T-helper 1 cell treated with Interleukin-12 subunit alpha and Interleukin-12 subunit beta and Interleukin-4 antibody, amounts not matched to agents 30 μg/mL and 1 μg/mL, for 36 hours (primary cell): Measurements from ENCODE around the gene PSPC1.
A peak's percentile ranks its signal among the peaks of the same experiment; 100 is the strongest.
"Not testable (repeated sequence)": the region's sequence is repeated elsewhere in the genome, so short reads cannot be mapped to it uniquely, and the experiment has no call there.

ENCODE experiments used
- H3K27ac Mint-ChIP-seq: one replicate; pipeline ENCODE4 v1.8.0; 2021; ENCODE audit warnings: mild to moderate bottlenecking, mixed read lengths
- H3K27me3 Mint-ChIP-seq: one replicate; pipeline ENCODE4 v1.8.0; 2021; ENCODE audit warnings: low read depth, mixed read lengths
- H3K36me3 Mint-ChIP-seq: one replicate; pipeline ENCODE4 v1.8.0; 2021; ENCODE audit warnings: low read depth, mixed read lengths
- H3K4me1 Mint-ChIP-seq: one replicate; pipeline ENCODE4 v1.8.0; 2021; ENCODE audit warnings: low read depth, mixed read lengths
- H3K4me3 Mint-ChIP-seq: one replicate; pipeline ENCODE4 v1.8.0; 2021; ENCODE audit warnings: mild to moderate bottlenecking, moderate library complexity, mixed read lengths
- H3K9me3 Mint-ChIP-seq: one replicate; pipeline ENCODE4 v1.8.0; 2021; ENCODE audit warnings: mixed read lengths

Gene PSPC1

GRCh38 chr13:19709782-19710181, 73.0 kb downstream of the PSPC1 start:
- H3K4me1 Mint-ChIP-seq, result peaks cover 17% of the 10 kb centered on the region
- H3K9me3 Mint-ChIP-seq, H3K27me3 Mint-ChIP-seq, H3K27ac Mint-ChIP-seq, H3K4me3 Mint-ChIP-seq, H3K36me3 Mint-ChIP-seq: not testable (repeated sequence)

DNA sequence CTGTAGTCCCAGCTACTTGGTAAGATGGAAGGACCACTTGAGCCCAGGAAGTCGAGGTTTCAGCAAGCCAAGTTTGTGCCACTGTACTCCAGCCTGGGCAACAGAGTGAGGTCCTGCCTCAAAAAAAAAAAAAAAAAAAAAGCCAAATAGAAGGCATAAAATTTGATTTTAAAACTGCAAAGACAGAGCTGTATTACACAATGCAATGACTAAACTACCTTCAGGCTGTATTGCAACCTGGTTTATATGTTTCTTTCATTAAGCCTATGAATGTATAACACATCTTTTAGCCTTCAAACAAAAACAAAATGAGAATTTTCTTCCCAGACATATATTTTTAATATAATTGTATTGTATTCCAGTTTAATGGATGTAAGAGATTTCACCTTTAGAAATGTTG, 73.7 kb downstream of the PSPC1 start:
- peaks cover 10% of the 10 kb centered on the region for H3K4me1 Mint-ChIP-seq
- not testable (repeated sequence) for H3K27me3 Mint-ChIP-seq, H3K27ac Mint-ChIP-seq, H3K4me3 Mint-ChIP-seq, H3K36me3 Mint-ChIP-seq, H3K9me3 Mint-ChIP-seq

DNA sequence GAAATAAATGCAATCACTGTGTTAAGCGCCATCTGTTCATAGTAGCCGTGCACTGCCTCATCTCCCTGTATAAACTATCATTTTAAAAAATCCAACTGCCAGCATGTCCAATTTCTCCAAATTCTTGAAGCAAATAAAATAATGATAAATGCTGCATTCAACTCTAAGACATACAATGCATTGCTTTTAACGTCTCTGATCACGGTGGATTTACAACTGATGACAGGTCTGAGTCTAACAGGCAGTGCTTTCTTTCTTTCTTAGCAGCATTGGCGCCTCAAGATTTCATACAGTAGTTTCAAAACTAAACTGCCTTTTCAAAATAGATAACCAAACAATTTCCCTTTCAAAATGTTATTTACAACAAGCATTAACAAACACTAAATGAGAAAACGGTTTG, 78.5 kb downstream of the PSPC1 start:
- H3K4me3 Mint-ChIP-seq, result not testable (repeated sequence)
- peaks cover 14% of the 10 kb centered on the region for H3K36me3 Mint-ChIP-seq

GRCh38 chr13:19701619-19702018, 81.1 kb downstream of the PSPC1 start:
- H3K4me3 Mint-ChIP-seq, H3K4me1 Mint-ChIP-seq, H3K36me3 Mint-ChIP-seq, H3K27ac Mint-ChIP-seq, H3K27me3 Mint-ChIP-seq, H3K9me3 Mint-ChIP-seq: not testable (repeated sequence)

More for the DNA sequence above, 78.5 kb downstream of the PSPC1 start:
- not testable (repeated sequence) for H3K4me1 Mint-ChIP-seq, H3K9me3 Mint-ChIP-seq, H3K27ac Mint-ChIP-seq, H3K27me3 Mint-ChIP-seq

DNA sequence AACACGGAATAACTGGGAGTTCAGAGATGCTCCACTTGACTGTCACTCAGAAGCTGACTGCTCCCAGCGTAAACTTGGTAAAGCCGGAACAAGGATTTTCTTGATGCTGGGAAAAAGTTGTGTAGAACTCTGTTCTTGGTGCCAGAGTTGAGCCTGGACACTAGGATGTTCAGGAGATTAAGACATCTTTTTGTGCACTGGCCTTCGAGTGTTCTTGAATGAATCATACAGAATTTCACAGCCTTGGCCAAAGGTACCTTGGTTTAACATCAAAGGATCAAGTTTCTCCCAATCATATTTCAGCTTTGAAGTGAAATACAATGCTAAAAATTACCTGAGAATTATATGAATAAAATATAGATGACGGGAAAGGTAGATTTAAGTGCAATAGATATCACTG, 81.8 kb downstream of the PSPC1 start:
- H3K4me3 Mint-ChIP-seq, H3K9me3 Mint-ChIP-seq, H3K27ac Mint-ChIP-seq, H3K36me3 Mint-ChIP-seq, H3K27me3 Mint-ChIP-seq, H3K4me1 Mint-ChIP-seq: not testable (repeated sequence)

DNA sequence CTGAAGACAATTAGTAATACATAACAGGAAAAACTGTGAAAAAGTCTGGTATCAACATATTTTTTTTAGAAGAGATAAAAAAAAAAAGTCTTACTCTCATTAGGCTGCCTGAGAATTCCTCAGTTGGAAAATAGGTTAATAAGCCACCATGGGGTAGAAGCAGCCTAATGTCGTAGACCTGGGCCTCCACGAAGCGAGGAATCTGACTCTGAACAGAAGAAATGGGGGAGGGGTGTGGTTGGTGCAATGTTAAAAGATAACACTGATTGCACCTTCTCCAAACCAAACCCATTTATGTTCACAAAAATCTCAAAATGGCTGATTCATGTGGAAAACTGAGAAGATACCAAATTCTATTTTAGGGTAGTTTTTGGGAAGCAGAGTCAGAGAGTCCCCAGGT, 86.9 kb downstream of the PSPC1 start:
- no peaks in the 10 kb centered on the region for H3K27me3 Mint-ChIP-seq
- H3K36me3 Mint-ChIP-seq, result peaks cover 20% of the 10 kb centered on the region
- H3K27ac Mint-ChIP-seq, result no peak overlapping the region
- no peaks in the 10 kb centered on the region for H3K9me3 Mint-ChIP-seq
- no peak overlapping the region for H3K4me3 Mint-ChIP-seq
- H3K4me1 Mint-ChIP-seq, result peaks cover 7% of the 10 kb centered on the region

- H3K36me3 Mint-ChIP-seq, result peaks cover 22% of the 10 kb centered on the region
- H3K4me3 Mint-ChIP-seq, result no peak overlapping the region
- no peak overlapping the region for H3K27ac Mint-ChIP-seq
- H3K4me1 Mint-ChIP-seq, result peaks cover 8% of the 10 kb centered on the region
- no peaks in the 10 kb centered on the region for H3K27me3 Mint-ChIP-seq
- no peaks in the 10 kb centered on the region for H3K9me3 Mint-ChIP-seq
Observed at GRCh38 chr13:19695428-19695827, 87.3 kb downstream of the PSPC1 start.

GRCh38 chr13:19691447-19691846, 91.3 kb downstream of the PSPC1 start:
- H3K4me3 Mint-ChIP-seq, H3K27me3 Mint-ChIP-seq, H3K27ac Mint-ChIP-seq, H3K4me1 Mint-ChIP-seq, H3K9me3 Mint-ChIP-seq: not testable (repeated sequence)
- H3K36me3 Mint-ChIP-seq, result peaks cover 23% of the 10 kb centered on the region

DNA sequence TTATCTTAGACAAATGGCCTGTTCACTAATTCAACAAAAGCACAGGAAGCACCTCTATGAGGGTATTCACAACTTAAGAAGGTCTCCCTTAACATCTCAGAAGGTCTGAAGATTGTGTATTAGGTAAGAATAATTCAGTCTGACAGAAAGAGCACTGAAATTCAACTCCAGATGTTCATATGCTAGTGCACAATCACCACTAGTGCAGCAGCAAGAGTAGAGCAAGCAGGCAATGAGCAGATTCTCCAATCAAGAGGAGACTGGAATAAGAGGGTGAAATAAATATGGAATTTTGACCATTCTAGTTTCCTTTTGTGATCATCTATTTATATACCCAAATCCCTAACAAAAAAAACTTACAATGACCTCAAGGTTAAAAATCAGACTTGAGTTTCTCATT, 97.3 kb downstream of the PSPC1 start:
- Mint-ChIP-seq H3K27me3 (no peaks in the 10 kb centered on the region), H3K9me3 (no peaks in the 10 kb centered on the region), H3K27ac (no peak overlapping the region), H3K4me1 (peaks cover 13% of the 10 kb centered on the region), H3K4me3 (no peak overlapping the region), H3K36me3 (peaks cover 7% of the 10 kb centered on the region)

DNA sequence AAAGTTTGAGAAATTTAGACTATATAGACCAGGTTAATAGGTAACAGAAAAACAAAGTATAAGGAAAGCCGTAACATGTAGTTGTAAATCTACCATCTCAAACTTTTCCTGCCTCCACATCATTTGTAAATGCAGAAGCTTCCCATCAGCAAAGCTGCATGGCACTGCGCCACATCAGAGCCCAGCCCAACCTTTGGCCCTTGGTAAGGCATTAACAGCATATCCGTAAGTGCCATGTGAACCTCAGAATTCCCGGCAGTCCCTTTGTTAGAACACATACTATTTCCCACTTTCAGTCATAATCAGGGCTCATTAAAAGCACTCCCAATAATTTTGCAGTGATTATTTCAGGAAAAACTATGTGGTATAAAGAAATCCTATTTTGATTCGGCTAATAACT, 97.7 kb downstream of the PSPC1 start:
- H3K4me3 Mint-ChIP-seq, result no peak overlapping the region
- peaks cover 13% of the 10 kb centered on the region for H3K4me1 Mint-ChIP-seq
- no peak overlapping the region for H3K27ac Mint-ChIP-seq
- H3K36me3 Mint-ChIP-seq, result peaks cover 4% of the 10 kb centered on the region
- no peaks in the 10 kb centered on the region for H3K9me3 Mint-ChIP-seq
- H3K27me3 Mint-ChIP-seq, result no peaks in the 10 kb centered on the region

GRCh38 chr13:19681517-19681916, 101.2 kb downstream of the PSPC1 start:
- Mint-ChIP-seq H3K4me3 (no peak overlapping the region), H3K27ac (peak overlapping the region; percentile 35), H3K36me3 (peaks cover 8% of the 10 kb centered on the region)

DNA sequence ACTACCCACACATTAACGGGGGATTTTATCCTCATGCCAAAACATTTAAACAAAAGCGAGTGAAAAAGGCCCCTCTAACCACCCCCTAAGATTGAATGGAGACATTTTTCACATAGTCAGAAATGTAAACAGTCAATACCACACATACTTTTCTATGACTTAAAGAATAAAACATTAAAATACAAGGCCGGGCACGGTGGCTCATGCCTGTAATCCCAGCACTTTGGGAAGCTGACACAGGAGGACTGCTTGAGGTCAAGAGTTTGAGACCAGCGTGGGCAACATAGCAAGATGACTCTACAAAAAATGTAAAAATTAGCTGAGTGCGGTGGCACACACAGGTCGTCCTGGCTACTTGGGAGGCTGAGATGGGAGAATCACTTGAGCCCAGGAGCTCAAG, 102.0 kb downstream of the PSPC1 start:
- H3K4me3 Mint-ChIP-seq, result no peak overlapping the region
- H3K27ac Mint-ChIP-seq, result no peak overlapping the region
- H3K36me3 Mint-ChIP-seq, result peaks cover 12% of the 10 kb centered on the region
- H3K9me3 Mint-ChIP-seq, result no peaks in the 10 kb centered on the region
- H3K27me3 Mint-ChIP-seq, result no peaks in the 10 kb centered on the region
- peaks cover 17% of the 10 kb centered on the region for H3K4me1 Mint-ChIP-seq

More at GRCh38 chr13:19681517-19681916, 101.2 kb downstream of the PSPC1 start:
- H3K9me3 Mint-ChIP-seq, result no peaks in the 10 kb centered on the region
- no peaks in the 10 kb centered on the region for H3K27me3 Mint-ChIP-seq
- H3K4me1 Mint-ChIP-seq, result peaks cover 17% of the 10 kb centered on the region

DNA sequence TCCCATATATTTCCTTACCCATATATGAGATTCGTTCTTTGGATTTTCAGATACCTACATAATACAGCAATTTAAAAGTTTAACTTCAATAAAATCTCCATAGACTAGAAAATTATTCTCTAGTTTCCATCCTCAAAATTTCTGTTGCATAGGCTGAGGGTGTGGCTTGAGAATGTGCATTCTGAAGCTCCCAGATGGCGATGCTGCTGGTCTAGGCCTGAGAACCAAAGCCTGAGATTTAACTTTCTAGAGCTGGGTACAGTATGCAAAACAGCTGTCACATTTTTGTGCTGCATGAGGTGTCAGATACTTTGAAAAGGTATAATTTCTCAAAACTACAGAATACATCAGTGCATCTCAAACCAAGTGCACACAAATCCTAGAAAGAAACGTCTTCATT, 106.6 kb downstream of the PSPC1 start:
- Mint-ChIP-seq H3K9me3 (no peaks in the 10 kb centered on the region), H3K4me3 (no peak overlapping the region), H3K4me1 (peaks cover 5% of the 10 kb centered on the region), H3K27me3 (no peaks in the 10 kb centered on the region), H3K27ac (peak overlapping the region; percentile 62), H3K36me3 (peaks cover 30% of the 10 kb centered on the region)

GRCh38 chr13:19674898-19675297, 107.8 kb downstream of the PSPC1 start:
- Mint-ChIP-seq H3K36me3 (peaks cover 36% of the 10 kb centered on the region), H3K4me3 (no peak overlapping the region)

GRCh38 chr13:19673473-19674430, 109.0 kb downstream of the PSPC1 start:
- H3K9me3 Mint-ChIP-seq, result no peaks in the 10 kb centered on the region
- H3K27me3 Mint-ChIP-seq, result no peaks in the 10 kb centered on the region
- H3K36me3 Mint-ChIP-seq, result peaks cover 40% of the 10 kb centered on the region
- H3K27ac Mint-ChIP-seq, result no peak overlapping the region
- H3K4me3 Mint-ChIP-seq, result no peak overlapping the region
- peaks cover 5% of the 10 kb centered on the region for H3K4me1 Mint-ChIP-seq

More at GRCh38 chr13:19674898-19675297, 107.8 kb downstream of the PSPC1 start:
- H3K27me3 Mint-ChIP-seq, result no peaks in the 10 kb centered on the region
- H3K27ac Mint-ChIP-seq, result no peak overlapping the region
- H3K9me3 Mint-ChIP-seq, result no peaks in the 10 kb centered on the region
- H3K4me1 Mint-ChIP-seq, result peaks cover 5% of the 10 kb centered on the region
